GM18505 (cell line): Measurements from ENCODE around the gene LMX1A.

Experiments
- ATAC-seq: cut with Tn5 transposase; IDR thresholded peaks from one replicate; pipeline ENCODE4 v1.9.1; 2021; ENCODE audit not compliant: unreplicated experiment
- POLR2A ChIP-seq: IDR thresholded peaks from 4 replicates; pipeline ENCODE4 v1.6.1; 2011; ENCODE audit warnings: borderline replicate concordance; ENCODE audit not compliant: insufficient read depth, insufficient read length; ENCODE audit errors: extremely low read depth

The LMX1A gene

DNA sequence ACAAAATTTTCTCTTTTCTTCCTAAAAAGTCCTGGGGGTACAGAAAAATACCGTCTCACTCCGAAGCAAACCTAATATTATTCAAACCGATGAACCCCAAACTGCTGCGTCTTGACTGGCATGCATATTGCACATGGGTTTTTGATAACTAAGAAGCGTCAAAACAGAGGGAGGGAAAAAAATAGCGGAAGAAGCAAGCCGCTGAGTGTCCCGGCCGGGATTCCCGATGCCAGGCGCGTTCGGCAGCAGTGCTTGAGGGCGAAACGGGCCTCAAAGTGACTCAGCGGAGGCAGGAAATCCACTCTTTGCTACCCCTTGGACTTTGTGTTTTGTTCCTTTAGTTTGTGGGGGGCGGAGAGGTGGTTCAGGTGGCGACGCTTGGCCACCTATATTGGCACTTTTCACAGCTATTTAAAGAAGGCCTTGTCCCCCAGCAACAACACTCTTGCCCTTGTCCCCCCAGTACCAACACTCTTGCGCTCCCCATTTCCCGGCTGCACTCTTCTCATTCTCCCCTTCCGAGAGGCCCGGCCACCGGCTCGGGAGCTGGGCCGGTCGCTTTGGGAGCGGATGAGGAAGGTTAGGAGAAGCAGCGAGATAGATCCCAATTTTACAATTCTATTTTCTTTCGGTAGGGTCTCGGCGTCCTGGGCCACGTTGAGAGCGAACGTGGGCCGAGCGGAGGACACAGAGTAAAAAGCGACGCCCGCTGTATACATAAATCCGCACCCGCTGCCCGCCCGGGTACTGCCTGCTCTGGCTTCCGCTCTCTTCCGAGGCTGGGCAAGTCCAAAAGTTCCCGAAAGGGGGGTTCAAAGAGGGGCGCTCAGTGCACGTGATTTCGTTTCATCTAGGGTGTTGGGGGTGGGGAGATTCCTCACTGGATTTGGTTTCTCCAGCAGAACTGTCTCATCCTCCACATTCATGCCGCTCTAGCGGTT lies 2.5 kb downstream of the LMX1A start:
- no peak for ATAC-seq
- no peak for TF ChIP-seq POLR2A

DNA sequence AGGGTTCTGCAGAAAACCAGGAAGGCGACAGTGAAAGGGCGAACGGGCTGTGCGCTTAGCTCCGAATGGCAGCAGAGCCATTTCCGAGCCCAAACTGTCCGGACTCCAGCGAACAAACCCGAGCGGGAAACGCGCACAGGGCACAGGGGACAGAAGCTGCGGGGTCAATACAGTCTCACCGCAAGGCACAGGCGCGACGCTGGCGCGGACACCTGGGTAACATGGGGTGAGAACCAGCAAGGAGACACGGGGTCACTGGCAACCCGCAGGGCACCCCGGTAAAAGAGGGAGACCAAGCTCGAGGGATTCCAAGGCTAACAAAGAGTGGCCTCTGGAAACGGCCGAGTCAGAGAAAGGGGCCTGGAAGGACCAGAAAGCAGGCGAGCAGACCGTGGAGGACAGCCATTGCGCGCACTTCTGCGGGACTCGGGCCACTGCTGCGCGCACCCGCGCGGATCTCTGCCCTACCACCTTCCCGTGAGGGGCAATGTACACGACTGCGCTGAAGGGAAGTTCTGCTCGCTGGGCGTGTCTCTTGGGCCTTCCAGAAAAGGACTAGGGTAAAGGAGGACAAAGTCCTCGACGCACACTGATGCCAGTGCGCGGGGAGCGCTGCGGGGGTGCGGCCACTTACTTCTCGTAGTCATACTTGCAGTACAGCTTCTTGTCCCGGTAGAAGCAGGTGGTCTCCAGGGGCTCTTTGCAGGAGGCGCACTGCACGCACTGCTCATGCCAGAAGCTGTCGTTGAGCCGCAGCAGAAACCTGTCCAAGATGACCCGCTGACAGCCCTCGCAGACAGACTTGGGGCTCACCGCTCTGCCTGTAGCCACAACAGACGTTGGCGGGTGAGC lies 3.8 kb downstream of the LMX1A start:
- no peak for TF ChIP-seq POLR2A
- no peak for ATAC-seq

DNA sequence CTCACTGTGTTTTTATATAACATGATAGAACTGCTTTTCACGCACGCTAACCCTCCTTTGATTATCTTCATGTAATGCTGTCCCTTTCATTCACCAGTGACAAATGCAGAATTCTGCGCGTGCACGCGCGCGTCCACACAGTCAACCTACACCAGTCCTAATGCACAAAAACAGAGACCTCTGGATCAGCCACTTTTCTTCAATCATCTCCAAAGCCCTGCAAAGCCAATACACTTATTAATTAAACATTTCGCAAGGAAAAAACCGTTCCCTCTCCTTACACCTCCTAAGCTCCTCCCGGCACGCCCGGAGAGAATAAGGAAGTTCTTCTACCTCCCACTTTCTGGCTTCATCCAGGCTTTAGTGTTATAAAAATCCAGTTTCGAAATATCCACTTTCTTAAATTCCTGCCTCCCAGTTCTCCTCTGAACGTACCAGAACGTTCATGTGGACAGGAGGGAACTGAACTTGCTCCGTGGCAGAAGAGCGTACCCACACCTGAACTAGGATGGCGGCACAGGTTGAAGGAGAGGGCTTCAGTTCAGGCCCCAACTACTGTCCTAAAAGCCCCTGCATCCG lies 4.6 kb downstream of the LMX1A start:
- no peak for TF ChIP-seq POLR2A
- no peak for ATAC-seq

DNA sequence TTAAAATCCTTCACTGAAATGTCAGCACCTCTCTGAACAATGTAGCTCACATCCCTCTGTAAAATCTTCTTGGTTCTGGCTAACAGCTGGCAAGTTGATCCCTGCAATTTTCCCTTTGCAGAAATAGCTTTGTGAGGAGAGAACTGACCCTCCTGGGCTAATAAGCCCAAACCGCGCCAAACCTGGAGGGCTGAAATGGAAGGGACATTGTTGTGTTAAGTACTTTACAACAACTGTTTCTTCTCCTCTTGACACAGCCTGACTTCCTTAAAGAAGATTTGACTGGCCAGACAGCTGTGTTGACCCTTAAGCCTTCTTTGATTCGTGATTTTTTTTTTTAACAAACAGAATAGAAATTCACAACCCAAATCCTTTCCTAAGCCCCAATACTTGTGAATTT lies 5.7 kb downstream of the LMX1A start:
- TF ChIP-seq POLR2A: no peak
- no peak for ATAC-seq

DNA sequence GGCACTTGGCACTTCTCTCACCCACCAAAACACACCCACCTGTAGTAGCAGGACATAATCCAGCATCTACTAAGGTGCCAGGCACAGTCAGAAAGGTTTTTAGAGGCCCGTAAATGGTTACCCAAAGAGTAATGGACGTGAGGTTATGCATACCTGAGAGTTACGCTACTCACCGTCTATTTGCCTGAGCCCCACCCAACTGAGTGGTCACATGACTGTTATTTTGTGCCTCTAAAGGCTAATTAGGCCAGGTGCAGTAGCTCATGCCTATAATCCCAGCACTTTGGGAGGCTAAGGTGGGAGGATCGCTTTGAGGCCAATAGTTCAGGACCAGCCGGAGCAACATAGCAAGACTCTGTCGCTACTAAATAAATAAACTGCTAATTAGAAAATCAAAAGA lies 11.0 kb downstream of the LMX1A start:
- no peak for TF ChIP-seq POLR2A
- ATAC-seq: no peak

DNA sequence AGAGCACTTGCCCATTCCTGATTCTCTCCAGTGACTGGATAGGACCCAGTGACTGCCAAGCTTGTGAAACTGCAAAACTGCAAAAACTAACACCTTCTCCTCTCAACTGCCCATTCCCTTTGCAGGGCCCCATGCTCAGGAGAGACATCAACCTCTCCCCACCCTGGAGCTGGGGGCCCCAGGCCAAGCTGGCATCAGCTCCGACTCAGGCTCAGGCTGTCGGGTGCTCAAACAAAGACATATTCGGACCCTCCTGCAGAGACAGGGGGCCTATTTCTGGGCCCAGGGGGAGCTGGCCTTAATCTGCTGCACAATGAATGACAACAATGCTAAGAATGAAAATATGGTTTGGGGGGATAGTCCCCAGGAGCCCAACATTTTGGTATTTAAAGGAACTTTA lies 11.8 kb downstream of the LMX1A start:
- ATAC-seq: no peak
- no peak for TF ChIP-seq POLR2A

DNA sequence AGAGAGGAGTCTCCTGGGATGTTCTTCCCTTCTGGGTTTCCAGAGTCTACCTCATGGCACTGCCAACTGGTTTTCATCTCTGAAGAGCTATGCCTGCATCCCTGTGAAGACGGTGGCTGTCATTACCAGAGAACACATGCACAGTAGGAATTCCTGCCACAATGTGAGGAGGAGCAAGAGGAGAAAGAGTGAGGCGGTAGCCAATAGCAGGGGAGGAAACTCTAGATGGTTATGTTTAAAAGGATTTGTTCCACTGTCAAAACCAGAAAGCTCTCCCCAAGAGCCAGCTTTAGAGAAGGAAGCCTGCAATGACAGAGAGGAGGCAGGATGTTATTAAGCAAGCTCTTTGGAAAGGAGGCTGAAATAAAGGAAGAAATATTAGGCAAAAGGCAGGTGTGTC lies 12.3 kb downstream of the LMX1A start:
- no peak for TF ChIP-seq POLR2A
- no peak for ATAC-seq

DNA sequence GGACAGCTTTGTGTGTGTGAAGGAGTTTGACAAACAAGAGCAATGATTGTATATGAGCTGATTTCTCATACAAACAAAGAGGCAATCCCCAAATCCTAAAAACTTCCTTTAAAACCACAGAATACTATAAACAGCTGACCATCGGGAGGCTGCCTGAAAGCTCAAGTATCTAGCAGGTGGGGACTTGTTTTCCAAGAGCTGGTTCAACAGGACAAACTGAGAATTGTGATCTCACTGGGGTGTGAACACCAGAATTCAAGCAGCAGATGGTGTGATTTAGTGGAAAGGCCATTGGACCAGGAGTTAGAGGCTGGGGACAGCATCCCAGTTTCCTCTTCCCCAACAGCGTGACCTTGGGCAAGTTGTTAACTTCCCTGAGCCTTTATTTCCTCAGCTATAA lies 13.9 kb downstream of the LMX1A start:
- no peak for TF ChIP-seq POLR2A
- no peak for ATAC-seq

DNA sequence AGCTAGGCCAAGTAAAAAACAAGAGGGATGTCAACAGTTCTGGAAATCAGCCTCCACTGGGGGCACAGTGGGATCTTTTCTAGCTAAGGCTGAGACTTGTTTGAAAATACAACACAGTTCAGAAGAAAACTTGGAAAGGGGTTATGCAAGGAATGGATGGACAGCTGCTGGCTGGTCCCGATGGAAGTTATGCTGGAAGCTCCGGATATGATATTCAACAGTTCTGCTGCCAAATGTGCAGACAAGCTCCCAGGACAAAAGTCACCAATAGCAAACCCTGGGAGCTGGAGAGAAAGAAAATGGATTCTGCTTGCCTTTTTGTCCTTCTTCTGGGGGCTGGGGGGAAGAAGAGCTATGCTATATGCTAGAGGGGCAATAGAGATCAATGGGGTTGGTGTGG lies 14.3 kb downstream of the LMX1A start:
- TF ChIP-seq POLR2A: no peak
- ATAC-seq: no peak

DNA sequence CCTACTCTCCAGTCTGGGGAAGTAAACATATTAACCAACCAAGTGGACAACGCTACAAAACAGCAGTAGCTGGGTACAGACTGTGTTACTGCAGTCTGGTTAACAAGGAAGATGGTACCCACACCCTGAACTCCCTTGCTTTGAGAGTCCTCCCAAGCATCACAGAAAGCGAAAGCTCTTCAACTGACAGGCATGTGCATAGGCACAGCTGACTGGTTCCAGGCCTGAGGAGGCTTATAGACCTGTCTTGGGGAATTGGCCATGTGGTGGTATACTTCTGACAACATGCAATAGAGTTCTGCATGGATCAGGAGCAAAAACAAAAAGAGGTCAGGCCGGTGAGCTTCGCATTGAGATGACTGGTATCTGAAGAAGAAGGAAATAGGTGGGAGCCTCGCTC lies 17.4 kb downstream of the LMX1A start:
- no peak for ATAC-seq
- no peak for TF ChIP-seq POLR2A

DNA sequence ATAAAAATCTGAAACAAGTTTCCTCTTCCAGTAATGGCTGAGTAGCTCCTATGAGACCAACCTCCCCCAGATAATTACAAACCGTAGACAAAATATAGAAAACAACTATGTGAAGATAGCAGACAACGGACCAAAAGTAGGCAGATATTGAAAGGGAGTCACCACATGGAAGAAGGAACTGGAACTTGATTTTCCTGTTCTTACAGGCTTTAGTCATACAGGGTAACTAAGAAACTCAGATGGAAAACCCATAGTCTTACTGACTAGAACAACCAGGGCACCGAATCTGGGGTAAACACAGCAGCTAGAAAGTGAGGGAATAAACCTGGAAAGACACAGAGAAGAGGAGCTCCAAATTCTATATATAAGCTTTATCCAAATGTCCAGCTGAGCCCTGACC lies 26.0 kb downstream of the LMX1A start:
- ATAC-seq: no peak
- no peak for TF ChIP-seq POLR2A

DNA sequence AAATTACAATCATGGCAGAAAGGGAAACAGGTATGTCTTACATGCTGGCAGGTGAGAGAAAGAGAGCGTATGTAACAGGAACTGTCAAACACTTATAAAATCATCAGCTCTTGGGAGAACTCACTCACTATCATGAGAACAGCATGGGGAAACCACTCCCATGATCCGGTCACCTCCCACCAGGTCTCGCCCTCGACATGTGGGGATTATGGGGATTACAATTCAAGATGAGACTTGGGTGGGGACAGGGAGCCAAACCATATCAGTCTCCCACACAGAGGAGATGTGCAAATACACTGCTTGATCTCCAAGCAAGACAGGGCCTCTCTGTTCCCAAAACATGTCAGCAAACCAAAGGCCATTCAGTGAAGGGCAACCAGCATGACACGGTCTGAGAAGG lies 27.4 kb downstream of the LMX1A start:
- ATAC-seq: no peak

DNA sequence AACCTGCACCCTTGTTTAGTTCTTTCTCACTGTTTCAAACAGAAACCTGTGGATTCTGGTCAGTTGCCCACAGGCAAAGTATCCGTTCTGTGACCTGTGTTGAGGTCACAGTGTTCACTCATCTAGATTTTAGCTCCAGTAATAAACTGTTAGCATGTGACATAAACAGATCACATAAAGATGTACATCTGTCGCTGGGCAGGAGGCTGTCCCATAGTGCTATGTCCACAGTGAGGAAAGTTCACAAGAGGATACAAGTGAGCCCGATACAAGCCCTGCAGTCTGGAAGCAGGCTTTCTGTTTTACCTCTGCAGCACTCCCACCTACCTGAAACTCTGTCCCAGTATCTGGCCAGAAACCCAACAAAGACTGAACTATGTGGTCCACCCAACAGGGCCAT lies 28.4 kb downstream of the LMX1A start:
- ATAC-seq: no peak
- no peak for TF ChIP-seq POLR2A

More for the DNA sequence above, 27.4 kb downstream of the LMX1A start:
- TF ChIP-seq POLR2A: no peak
